ENCODE results near the gene CASKIN1. TPM values are rescaled to one million over a fixed set of nuclear protein-coding genes. Genes with fewer than 3 reads are reported as not detected.

The CASKIN1 gene
- total RNA-seq, 2 donors from 2014 or later, result 0.66 to 0.78 TPM

DNA sequence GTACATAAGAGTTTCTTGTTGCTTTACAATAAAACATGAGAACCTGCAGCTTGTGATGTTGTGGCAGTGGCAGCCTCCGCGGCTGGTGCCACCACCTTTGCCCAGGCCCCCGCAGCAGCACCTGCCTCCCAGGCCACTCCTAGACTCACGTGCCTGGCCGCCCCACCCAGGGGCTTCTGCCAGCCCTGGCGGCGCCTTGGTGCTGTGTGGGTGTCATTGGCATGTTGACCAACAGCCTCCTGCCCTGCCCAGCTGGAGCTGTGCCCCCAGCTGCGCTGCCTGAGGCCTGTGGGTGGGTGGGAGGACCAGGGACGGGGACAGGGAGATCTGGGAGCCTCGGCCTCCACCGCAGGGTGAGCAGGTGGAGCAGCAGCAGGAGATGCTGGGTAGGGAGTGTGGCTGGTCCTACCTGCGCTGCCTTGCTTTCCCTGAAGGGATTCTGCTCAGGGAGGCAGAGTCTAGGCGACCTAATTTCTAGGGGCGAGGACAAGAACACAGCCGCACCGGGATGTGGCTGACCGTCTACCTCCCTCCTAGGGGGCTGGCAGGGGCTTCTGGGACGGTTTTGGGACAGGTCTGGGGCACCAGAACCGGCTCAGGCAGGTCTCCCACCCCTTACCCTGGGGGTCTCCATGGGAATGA is 39.4 kb upstream of the CASKIN1 start:
- ATAC-seq (no peak), DNase-seq (no peak)
- H3K36me3 ChIP-seq (replicated peaks in 1 of 2; ENCODE audit: insufficient read depth in 1 of 2, low read depth in 2 of 2), result peaks cover 8 to 24% of the 10 kb centered on the region in 2 donors
- H3K4me1 ChIP-seq, result peaks cover 23% of the 10 kb centered on the region
- H3K27ac ChIP-seq, result no peak overlapping the region
- intact Hi-C loops (cut with DNase I), result no loop called here
- 76 to 82% methylated on average over 7 to 19 of the region's 19 CpGs for WGBS, 2 donors
- H3K4me3 ChIP-seq, result no peak overlapping the region
- no peak for TF ChIP-seq POLR2A (IDR thresholded peaks at IDR 0.05)
- TF ChIP-seq, protein P1, sequence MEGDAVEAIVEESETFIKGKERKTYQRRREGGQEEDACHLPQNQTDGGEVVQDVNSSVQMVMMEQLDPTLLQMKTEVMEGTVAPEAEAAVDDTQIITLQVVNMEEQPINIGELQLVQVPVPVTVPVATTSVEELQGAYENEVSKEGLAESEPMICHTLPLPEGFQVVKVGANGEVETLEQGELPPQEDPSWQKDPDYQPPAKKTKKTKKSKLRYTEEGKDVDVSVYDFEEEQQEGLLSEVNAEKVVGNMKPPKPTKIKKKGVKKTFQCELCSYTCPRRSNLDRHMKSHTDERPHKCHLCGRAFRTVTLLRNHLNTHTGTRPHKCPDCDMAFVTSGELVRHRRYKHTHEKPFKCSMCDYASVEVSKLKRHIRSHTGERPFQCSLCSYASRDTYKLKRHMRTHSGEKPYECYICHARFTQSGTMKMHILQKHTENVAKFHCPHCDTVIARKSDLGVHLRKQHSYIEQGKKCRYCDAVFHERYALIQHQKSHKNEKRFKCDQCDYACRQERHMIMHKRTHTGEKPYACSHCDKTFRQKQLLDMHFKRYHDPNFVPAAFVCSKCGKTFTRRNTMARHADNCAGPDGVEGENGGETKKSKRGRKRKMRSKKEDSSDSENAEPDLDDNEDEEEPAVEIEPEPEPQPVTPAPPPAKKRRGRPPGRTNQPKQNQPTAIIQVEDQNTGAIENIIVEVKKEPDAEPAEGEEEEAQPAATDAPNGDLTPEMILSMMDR (IDR thresholded peaks at IDR 0.05), result no peak
- peaks cover 0 to 5% of the 10 kb centered on the region in 2 donors for H3K27me3 ChIP-seq
- no peaks in the 10 kb centered on the region for H3K9me3 ChIP-seq

DNA sequence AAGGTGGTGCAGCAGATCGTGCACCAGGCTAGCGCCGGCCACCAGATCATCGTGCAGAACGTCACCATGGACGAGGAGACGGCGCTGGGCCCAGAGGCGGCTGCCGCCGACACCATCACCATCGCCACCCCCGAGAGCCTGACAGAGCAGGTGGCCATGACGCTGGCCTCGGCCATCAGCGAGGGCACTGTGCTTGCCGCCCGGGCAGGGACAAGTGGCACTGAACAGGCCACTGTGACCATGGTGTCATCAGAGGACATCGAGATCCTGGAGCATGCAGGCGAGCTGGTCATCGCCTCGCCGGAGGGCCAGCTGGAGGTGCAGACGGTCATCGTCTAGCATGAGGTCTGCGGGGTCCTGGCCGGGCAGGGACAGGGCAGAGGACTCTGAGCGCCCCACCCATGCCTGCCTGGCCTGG is 38.8 kb upstream of the CASKIN1 start:
- no peak overlapping the region for H3K4me3 ChIP-seq
- no peak overlapping the region for H3K27ac ChIP-seq
- intact Hi-C loops (cut with DNase I), result no loop called here
- DNase-seq (no peak), ATAC-seq (no peak)
- TF ChIP-seq, protein P1 (IDR thresholded peaks at IDR 0.05), result no peak
- TF ChIP-seq POLR2A (IDR thresholded peaks at IDR 0.05), result no peak
- H3K27me3 ChIP-seq, result peaks cover 0 to 5% of the 10 kb centered on the region in 2 donors
- WGBS, 2 donors, result 90% methylated on average over 20 of the region's 28 CpGs; no CpG with 5 or more reads in 1 of the 2 donors
- peaks cover 23% of the 10 kb centered on the region for H3K4me1 ChIP-seq
- H3K36me3 ChIP-seq (replicated peaks in 1 of 2; ENCODE audit: insufficient read depth in 1 of 2, low read depth in 2 of 2), result peaks cover 8 to 24% of the 10 kb centered on the region in 2 donors
- no peaks in the 10 kb centered on the region for H3K9me3 ChIP-seq

DNA sequence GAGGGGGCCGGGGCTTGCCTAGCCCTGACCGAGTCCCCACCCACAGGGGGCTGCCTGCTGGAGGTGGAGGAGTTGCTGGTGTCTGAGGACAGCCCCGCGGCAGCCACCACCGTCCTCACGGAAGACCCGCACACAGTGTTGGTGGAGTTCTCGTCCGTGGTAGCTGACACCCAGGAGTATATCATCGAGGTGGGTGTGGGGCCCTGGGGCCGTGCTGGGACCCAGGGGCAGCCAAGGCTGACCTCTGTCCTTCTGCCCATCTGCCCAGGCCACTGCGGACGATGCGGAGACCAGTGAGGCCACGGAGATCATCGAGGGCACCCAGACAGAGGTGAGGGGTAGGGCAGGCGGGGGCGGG is 38.4 kb upstream of the CASKIN1 start:
- Histone ChIP-seq H3K36me3 (replicated peaks in 1 of 2; ENCODE audit: insufficient read depth in 1 of 2, low read depth in 2 of 2) (peaks cover 8 to 26% of the 10 kb centered on the region in 2 donors), H3K27ac (no peak overlapping the region), H3K9me3 (no peaks in the 10 kb centered on the region), H3K4me1 (peaks cover 23% of the 10 kb centered on the region), H3K4me3 (no peak overlapping the region), H3K27me3 (peaks cover 0 to 5% of the 10 kb centered on the region in 2 donors)
- ATAC-seq (no peak), DNase-seq (no peak)
- 91% methylated on average over 18 of the region's 18 CpGs; no CpG with 5 or more reads in 1 of the 2 donors for WGBS, 2 donors
- intact Hi-C loops (cut with DNase I), result no loop called here
- TF ChIP-seq, protein P1 (IDR thresholded peaks at IDR 0.05), result no peak
- no peak for TF ChIP-seq POLR2A (IDR thresholded peaks at IDR 0.05)

GRCh38 chr16:2233872-2234812 is 37.7 kb upstream of the CASKIN1 start:
- WGBS, 2 donors, result 87 to 99% methylated on average over 14 to 30 of the region's 51 CpGs
- intact Hi-C loops (cut with DNase I), result no loop called here
- ATAC-seq (no peak), DNase-seq (no peak)
- Histone ChIP-seq H3K9me3 (no peaks in the 10 kb centered on the region), H3K27me3 (peaks cover 0 to 5% of the 10 kb centered on the region in 2 donors), H3K27ac (no peak overlapping the region), H3K4me1 (peaks cover 23% of the 10 kb centered on the region), H3K36me3 (replicated peaks in 1 of 2; ENCODE audit: insufficient read depth in 1 of 2, low read depth in 2 of 2) (peaks cover 13 to 30% of the 10 kb centered on the region in 2 donors), H3K4me3 (no peak overlapping the region)
- TF ChIP-seq, protein P1 (IDR thresholded peaks at IDR 0.05), result no peak
- no peak for TF ChIP-seq POLR2A (IDR thresholded peaks at IDR 0.05)
